Measurements from ENCODE around the gene ZFR.
"Not testable (repeated sequence)": the region's sequence is repeated elsewhere in the genome, so short reads cannot be mapped to it uniquely, and the experiment has no call there.

ZFR gene

GRCh38 chr5:32406650-32407049, 37.9 kb downstream of the ZFR start:
- DNase-seq (ENCODE audit: low spot score), result no peak

- no peak for DNase-seq (ENCODE audit: low spot score)
These were observed 39.0 kb downstream of the ZFR start for GRCh38 chr5:32405507-32405906.

GRCh38 chr5:32403760-32404159, 40.8 kb downstream of the ZFR start:
- no peak for DNase-seq (ENCODE audit: low spot score)

- no peak for DNase-seq (ENCODE audit: low spot score)
These were observed 44.1 kb downstream of the ZFR start for GRCh38 chr5:32400401-32400800.

- DNase-seq (ENCODE audit: low spot score), result not testable (repeated sequence)
These were observed 45.8 kb downstream of the ZFR start for GRCh38 chr5:32398754-32399153.

GRCh38 chr5:32394981-32395380, 49.6 kb downstream of the ZFR start:
- no peak for DNase-seq (ENCODE audit: low spot score)

- DNase-seq (ENCODE audit: low spot score), result no peak
These were observed 52.5 kb downstream of the ZFR start for GRCh38 chr5:32392039-32392438.

- no peak for DNase-seq (ENCODE audit: low spot score)
These were observed 53.5 kb downstream of the ZFR start for GRCh38 chr5:32390819-32391591.

GRCh38 chr5:32388432-32389129, 56.0 kb downstream of the ZFR start:
- no peak for DNase-seq (ENCODE audit: low spot score)

GRCh38 chr5:32387841-32388240, 56.7 kb downstream of the ZFR start:
- DNase-seq (ENCODE audit: low spot score), result no peak

- DNase-seq (ENCODE audit: low spot score), result no peak
These were observed 57.3 kb downstream of the ZFR start for GRCh38 chr5:32387211-32387610.

- DNase-seq (ENCODE audit: low spot score), result no peak
These were observed 59.9 kb downstream of the ZFR start for GRCh38 chr5:32384621-32385020.

GRCh38 chr5:32383586-32383985, 61.0 kb downstream of the ZFR start:
- no peak for DNase-seq (ENCODE audit: low spot score)

- no peak for DNase-seq (ENCODE audit: low spot score)
These were observed 61.5 kb downstream of the ZFR start for GRCh38 chr5:32383065-32383464.

- no peak for DNase-seq (ENCODE audit: low spot score)
These were observed 65.1 kb downstream of the ZFR start for GRCh38 chr5:32379421-32379820.

- DNase-seq (ENCODE audit: low spot score), result no peak
These were observed 65.6 kb downstream of the ZFR start for GRCh38 chr5:32378966-32379365.

GRCh38 chr5:32369542-32370155, 74.9 kb downstream of the ZFR start:
- no peak for DNase-seq (ENCODE audit: low spot score)

- DNase-seq (ENCODE audit: low spot score), result no peak
These were observed 75.5 kb downstream of the ZFR start for GRCh38 chr5:32369032-32369431.

- DNase-seq (ENCODE audit: low spot score), result not testable (repeated sequence)
These were observed 77.3 kb downstream of the ZFR start for GRCh38 chr5:32367271-32367670.

- DNase-seq (ENCODE audit: low spot score), result no peak
These were observed 78.9 kb downstream of the ZFR start for GRCh38 chr5:32365623-32366022.

- DNase-seq (ENCODE audit: low spot score), result no peak
These were observed 81.5 kb downstream of the ZFR start for GRCh38 chr5:32363030-32363429.

- no peak for DNase-seq (ENCODE audit: low spot score)
These were observed 82.0 kb downstream of the ZFR start for GRCh38 chr5:32362527-32362926.

GRCh38 chr5:32360906-32361305, 83.6 kb downstream of the ZFR start:
- no peak for DNase-seq (ENCODE audit: low spot score)

Measured in D341Med (cell line).